ENCODE measurements around the gene TRAPPC3L. TPM values are rescaled to one million over a fixed set of nuclear protein-coding genes. Genes with fewer than 3 reads are reported as not detected.
A peak's percentile ranks its signal among the peaks of the same experiment; 100 is the strongest.

TRAPPC3L gene
- polyA plus RNA-seq, 1 experiment = 0.04 TPM

DNA sequence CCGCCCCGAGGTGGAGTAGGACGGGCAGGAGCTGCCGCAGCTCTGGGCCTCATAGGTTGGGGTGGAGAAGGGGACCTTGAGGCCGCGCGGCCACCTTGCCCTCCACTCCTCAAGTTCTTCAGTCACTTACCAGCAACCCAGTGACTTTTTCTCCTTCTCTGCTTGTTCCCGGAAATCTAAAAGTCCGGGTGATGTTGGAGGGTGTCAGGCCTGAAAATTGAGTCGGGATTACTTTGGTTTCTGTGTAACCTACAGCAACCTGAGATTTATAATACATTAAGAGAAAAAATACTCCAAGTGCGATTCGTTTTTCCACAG lies 26.2 kb upstream of the TRAPPC3L start:
- DNase-seq (ENCODE audit: low read depth) = no peak
- Histone ChIP-seq H3K4me3 (ENCODE audit: low read depth, low read length) (peak overlapping the region; percentile 69), H3K36me3 (ENCODE audit: control insufficient read depth, insufficient read depth, low read length) (no peaks in the 10 kb centered on the region; the same call in 1 of the 2 replicates), H3K27me3 (ENCODE audit: control insufficient read depth, insufficient read depth, low read length) (no peaks in the 10 kb centered on the region)
- TF ChIP-seq, protein P1, sequence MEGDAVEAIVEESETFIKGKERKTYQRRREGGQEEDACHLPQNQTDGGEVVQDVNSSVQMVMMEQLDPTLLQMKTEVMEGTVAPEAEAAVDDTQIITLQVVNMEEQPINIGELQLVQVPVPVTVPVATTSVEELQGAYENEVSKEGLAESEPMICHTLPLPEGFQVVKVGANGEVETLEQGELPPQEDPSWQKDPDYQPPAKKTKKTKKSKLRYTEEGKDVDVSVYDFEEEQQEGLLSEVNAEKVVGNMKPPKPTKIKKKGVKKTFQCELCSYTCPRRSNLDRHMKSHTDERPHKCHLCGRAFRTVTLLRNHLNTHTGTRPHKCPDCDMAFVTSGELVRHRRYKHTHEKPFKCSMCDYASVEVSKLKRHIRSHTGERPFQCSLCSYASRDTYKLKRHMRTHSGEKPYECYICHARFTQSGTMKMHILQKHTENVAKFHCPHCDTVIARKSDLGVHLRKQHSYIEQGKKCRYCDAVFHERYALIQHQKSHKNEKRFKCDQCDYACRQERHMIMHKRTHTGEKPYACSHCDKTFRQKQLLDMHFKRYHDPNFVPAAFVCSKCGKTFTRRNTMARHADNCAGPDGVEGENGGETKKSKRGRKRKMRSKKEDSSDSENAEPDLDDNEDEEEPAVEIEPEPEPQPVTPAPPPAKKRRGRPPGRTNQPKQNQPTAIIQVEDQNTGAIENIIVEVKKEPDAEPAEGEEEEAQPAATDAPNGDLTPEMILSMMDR (IDR thresholded peaks at IDR 0.05; ENCODE audit: insufficient read depth, low read depth, low read length) = no peak
- CTCF ChIA-PET = interaction anchor here (0.8 to 3.8 kb wide), 7 partner anchors 9 to 303 kb away, joined by 3 to 23 read pairs (median 8); no protein-coding TSS in a partner anchor
- POLR2A ChIA-PET = no interaction called here

DNA sequence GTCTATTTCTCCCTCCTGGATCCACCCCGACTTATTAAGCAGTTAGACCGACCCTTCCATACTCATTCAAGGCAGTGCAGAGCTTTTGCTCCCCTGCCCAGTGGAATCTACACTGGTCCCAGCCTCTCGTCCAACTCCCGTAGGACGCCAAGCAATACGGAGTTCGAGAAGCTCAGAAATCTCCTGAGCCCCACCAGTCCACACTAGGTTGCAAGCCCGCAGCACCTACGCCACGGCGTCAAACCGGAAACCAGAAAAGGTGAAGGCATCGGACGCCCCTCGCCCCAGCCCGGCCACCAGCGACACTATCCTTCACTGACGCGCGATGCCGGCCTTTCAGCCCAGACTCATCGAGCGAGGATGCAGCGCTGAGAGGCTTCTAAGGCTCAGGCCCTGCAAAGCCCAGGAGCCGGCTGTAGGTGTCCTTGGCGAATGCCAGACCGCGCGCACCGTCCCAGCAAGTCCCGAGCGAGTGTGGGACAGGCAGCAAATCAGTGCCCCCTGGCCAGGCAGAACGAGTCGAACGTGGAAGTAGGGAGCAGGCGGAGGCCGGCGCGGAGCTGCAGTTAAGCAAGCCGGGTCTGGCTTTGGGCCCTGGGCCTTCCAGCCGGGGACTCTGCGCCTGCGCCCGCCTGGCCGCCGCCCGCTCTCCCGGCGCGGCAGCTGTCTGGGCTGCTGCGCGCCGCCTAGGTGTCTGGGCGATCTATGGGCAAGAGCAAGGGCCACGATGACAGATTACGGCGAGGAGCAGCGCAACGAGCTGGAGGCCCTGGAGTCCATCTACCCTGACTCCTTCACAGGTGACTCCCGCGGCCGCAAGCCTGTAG lies 25.6 kb upstream of the TRAPPC3L start, which contains the start of gene RWDD1:
Gene RWDD1, plus strand, starts transcription at position 649 of the 827 bp plus-strand sequence. Its CDS starts 79 bp downstream, at position 728.
- TF ChIP-seq, protein P1 (IDR thresholded peaks at IDR 0.05; ENCODE audit: insufficient read depth, low read depth, low read length) = 0 out of 2 replicates have a peak, but pooled peaks have one; percentile 4
- peak within 1 kb of the TSS; percentile 71 for H3K4me3 ChIP-seq (ENCODE audit: low read depth, low read length)
- ChIA-PET POLR2A (no interaction called here), CTCF (interaction anchor here (0.6 to 3.8 kb wide), 11 partner anchors 9 to 302 kb away, joined by 3 to 23 read pairs (median 4); partner anchors contain the start of gene TSPYL1)
- H3K27me3 ChIP-seq (ENCODE audit: control insufficient read depth, insufficient read depth, low read length) = no peaks in the 10 kb centered on the region
- DNase-seq (ENCODE audit: low read depth) = peak; percentile 96
- H3K36me3 ChIP-seq (ENCODE audit: control insufficient read depth, insufficient read depth, low read length) = no peaks in the 10 kb centered on the region; the same call in 1 of the 2 replicates

DNA sequence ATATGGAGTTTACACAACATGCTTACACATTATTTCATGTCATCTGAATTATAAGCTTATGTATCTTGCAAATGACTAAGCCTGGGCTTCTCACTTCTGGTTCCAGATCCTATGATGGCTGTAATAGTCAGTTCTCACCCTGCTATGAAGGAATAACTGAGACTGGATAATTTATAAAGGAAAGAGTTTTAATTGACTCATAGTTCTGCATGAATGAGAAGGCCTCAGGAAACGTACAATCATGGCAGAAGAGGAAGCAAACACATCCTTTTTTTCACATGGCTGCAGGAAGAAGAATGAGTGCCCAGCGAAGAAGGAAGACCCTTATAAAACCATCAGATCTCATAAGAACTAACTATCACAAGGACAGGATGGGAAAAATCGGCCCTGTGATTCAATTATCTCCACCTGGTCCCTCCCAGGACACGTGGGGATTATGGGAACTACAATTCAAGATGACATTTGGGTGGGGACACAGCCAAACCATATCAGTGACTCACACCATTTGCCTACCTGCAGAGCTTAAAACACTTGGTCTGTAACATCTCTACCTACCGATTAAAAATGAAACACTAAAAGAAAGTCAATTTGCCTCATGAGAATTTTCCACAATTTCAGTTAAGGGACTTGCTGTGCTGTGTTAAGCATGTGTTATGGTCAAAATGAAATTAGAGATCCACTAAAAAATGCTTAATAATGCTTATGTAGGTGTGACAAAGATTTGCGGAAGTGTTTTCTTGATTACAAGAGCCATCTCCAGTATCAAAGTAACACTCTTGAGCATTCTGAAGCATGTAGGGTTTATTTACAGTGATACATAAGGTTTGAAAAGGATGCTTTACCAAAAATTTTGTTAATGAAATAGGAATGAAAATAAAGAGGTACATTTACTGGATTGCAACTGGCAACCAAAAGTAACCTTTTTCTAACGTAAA lies 23.6 kb upstream of the TRAPPC3L start:
- TF ChIP-seq, protein P1 (IDR thresholded peaks at IDR 0.05; ENCODE audit: insufficient read depth, low read depth, low read length) = no peak
- CTCF ChIA-PET = interaction anchor here (2.8 kb wide), 1 partner anchor 34 kb away, joined by 8 read pairs; no protein-coding TSS in a partner anchor
- Histone ChIP-seq H3K27me3 (ENCODE audit: control insufficient read depth, insufficient read depth, low read length) (no peaks in the 10 kb centered on the region), H3K4me3 (ENCODE audit: low read depth, low read length) (no peak overlapping the region), H3K36me3 (ENCODE audit: control insufficient read depth, insufficient read depth, low read length) (no peaks in the 10 kb centered on the region)
- POLR2A ChIA-PET = no interaction called here
- DNase-seq (ENCODE audit: low read depth) = no peak

DNA sequence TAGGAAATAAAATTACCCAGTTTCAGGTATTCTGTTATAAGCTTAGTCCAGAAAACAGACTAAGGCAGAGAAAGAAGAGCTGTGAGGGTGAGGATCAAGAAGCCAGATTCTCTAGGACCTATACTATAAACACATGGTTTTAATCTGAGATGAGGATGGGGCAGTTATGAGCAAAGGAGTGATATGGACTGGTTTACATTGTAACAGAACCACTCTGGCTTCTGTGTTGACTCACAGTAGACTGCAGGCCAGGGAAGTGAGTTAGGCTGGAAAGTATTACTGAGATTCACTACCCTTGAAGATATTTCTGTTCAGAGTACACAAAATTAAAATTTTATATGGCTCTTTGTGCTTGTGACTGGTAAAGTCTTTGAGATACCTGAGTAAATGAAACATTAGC lies 22.6 kb upstream of the TRAPPC3L start:
- Histone ChIP-seq H3K36me3 (ENCODE audit: control insufficient read depth, insufficient read depth, low read length) (no peaks in the 10 kb centered on the region), H3K4me3 (ENCODE audit: low read depth, low read length) (no peak overlapping the region), H3K27me3 (ENCODE audit: control insufficient read depth, insufficient read depth, low read length) (no peaks in the 10 kb centered on the region)
- TF ChIP-seq, protein P1 (IDR thresholded peaks at IDR 0.05; ENCODE audit: insufficient read depth, low read depth, low read length) = no peak
- CTCF ChIA-PET = interaction anchor here (1.0 kb wide), 1 partner anchor 280 kb away, joined by 3 read pairs; no protein-coding TSS in a partner anchor
- POLR2A ChIA-PET = no interaction called here
- no peak for DNase-seq (ENCODE audit: low read depth)

All from BJ (cell line).